Measurements from ENCODE around the gene KCND3.

DNA sequence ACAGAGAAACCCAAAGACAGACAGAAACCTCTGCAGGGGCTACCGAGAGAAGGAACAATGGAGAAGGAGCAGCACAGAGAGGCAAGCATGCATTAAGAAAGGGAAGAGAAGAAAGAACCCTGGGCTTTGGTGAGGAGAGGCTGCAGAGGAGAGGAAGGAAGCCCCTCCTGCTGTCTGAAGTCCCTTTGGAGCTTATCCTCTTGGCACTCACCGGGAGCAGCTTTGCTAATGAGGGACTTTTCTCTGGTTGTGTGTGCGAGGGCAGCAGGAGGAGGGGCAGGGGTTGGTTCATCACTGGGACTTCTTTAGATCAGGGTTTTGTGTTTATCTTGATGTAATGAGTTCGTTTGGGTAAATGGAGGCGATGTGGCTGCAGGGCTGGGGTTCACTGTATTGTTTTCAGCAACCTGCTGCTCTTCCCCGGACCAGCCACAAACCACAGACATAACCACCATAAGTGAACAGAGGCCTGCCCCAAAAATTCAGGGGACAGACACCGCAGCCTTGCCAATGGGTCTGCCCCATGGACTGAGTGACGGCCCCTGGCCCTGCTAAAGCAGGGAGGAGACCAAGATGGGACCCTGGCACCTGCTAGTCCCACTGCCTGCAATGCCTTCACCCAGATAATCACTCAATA is 100.6 kb downstream of the KCND3 start:
- no peak for TF ChIP-seq EZH2 (IDR thresholded peaks at IDR 0.05; ENCODE audit: low read depth)
- TF ChIP-seq, protein P1, sequence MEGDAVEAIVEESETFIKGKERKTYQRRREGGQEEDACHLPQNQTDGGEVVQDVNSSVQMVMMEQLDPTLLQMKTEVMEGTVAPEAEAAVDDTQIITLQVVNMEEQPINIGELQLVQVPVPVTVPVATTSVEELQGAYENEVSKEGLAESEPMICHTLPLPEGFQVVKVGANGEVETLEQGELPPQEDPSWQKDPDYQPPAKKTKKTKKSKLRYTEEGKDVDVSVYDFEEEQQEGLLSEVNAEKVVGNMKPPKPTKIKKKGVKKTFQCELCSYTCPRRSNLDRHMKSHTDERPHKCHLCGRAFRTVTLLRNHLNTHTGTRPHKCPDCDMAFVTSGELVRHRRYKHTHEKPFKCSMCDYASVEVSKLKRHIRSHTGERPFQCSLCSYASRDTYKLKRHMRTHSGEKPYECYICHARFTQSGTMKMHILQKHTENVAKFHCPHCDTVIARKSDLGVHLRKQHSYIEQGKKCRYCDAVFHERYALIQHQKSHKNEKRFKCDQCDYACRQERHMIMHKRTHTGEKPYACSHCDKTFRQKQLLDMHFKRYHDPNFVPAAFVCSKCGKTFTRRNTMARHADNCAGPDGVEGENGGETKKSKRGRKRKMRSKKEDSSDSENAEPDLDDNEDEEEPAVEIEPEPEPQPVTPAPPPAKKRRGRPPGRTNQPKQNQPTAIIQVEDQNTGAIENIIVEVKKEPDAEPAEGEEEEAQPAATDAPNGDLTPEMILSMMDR (conservative IDR thresholded peaks at IDR 0.05), result no peak

Data from PC-9 (cell line).